NCI-H128 (cell line): ENCODE results near the gene NBEA.
A peak's percentile ranks its signal among the peaks of the same experiment; 100 is the strongest.
"Not testable (repeated sequence)": the region's sequence is repeated elsewhere in the genome, so short reads cannot be mapped to it uniquely, and the experiment has no call there.

Experiments
- DNase-seq: peaks from one replicate; lab custom pipeline; 2025; ENCODE audit not compliant: unreplicated experiment; lab: John Stamatoyannopoulos, UW

The NBEA gene

DNA sequence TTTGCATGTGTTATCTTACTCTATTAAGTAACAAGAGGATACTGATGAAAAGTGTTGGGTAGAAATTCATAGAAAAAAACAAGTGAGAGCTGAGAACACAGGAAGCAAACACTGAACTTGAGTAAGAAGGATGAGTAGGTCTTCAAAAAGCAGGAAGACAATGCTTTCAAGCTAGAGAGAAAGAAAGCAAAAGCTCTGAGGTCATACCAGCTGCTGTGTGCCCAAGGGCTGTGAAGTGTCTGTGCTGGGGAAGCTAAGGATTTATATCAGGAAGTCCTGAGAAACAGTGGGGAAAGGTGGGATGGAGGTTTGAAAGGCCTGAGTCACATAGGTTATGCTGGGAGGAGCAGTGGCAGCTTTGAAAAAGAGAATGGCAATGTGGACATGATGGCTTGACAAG lies 679.9 kb downstream of the NBEA start:
- no peak for DNase-seq

DNA sequence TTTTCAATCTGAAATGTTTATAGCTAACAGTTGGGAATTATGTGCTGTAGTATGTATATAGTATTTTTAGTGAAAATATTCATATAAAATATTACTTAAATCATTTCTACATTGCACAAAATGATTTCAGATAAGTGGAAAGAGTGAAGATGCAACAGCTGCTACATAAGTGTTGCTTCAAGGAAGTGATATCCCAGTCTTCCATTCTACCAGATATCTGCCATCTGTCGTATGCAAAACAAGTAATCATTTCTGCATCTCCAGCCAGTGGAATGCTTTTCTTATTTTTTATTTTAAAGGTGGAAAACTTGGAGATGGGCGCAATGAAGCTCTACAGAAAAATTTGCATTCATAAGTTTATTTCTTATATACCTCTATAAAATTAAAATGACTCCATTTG lies 687.0 kb downstream of the NBEA start:
- DNase-seq: no peak

DNA sequence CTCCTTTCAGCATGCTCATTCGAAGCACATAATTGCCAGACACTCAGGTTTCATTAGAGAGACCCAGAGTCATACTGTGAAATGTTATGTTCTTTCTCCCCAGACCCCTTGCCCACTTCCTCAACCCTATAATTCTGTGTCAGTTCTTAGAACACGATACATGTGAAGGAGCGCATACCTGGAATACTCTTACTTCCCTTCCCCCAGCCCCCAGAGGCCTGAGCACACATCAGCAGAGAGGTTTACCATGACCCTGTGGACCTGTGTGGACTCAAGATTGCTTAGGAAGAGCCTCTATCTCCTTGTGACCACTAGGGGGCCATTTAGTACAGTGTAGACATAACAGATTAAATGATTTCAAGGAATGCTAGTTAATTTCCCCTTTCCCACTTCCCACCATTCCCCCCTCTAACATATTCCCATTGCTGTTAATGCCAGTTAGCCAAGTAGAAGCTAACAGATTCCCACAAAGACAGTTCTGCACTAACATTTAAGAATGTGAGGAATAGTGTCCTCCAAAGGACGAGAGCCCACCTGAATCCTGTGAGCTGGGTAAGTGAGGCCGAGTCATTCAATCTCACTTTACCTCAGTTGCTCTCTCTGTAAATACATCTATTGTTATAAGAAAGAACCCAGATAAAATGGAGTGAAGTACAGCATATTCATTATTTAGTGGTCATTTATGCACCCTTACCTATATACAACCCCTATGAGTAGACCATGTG lies 688.6 kb downstream of the NBEA start:
- DNase-seq: no peak

- DNase-seq: no peak
Measured at GRCh38 chr13:35631666-35632065, 689.6 kb downstream of the NBEA start.

- DNase-seq: no peak
Measured at GRCh38 chr13:35643625-35644024, 701.6 kb downstream of the NBEA start.

DNA sequence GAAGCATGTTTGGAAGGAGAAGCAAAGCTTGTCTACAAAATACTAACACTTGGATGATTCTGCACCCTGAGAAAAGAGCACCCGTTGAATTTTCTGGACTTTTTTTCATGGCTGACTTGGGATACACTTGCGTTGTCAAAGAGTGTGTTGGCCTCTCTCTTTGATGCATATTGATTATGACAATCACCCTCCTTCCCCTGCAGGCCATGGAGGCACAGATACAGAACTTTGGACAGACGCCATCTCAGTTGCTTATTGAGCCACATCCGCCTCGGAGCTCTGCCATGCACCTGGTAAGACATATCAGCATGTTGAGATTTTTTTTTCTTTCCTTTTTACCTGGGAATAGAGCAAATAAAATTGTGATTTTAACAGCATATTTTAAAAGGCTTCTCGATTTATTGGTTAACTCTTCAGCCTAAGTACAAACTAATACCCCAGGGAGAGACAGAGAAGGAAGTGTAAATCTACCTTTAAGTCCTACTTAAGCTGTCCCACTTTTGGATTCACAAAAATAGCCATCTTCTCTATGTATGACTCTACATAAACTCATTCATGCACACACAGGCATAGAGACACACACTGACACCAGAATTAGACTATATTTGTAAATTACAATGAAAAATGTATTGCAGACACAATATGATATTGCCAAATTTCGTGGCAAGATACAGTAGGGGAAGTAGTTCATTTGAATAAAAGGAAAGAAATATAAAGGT lies 704.1 kb downstream of the NBEA start:
- DNase-seq: no peak

- DNase-seq: no peak
Measured at GRCh38 chr13:35648201-35648600, 706.1 kb downstream of the NBEA start.

- DNase-seq: no peak
Measured at GRCh38 chr13:35649162-35649561, 707.1 kb downstream of the NBEA start.

DNA sequence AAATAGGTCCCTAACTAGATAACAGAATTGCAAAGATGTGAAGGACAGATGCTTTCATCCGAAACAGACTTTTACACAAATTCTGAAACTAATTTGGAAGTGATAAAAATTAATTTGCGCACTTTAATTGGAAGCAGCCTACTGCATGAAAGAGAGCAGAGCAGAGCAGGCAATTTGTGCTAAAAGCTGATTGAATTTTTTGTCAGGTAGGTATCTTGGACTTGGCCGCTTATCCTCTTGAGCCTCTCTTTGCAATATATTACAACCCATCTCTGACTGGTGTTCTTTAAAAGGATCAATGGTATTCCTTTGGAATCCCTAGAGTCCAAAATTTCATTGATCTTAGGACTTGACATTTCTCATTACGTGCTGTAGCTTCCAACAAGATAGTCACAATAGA lies 717.7 kb downstream of the NBEA start:
- DNase-seq: no peak

GRCh38 chr13:35664747-35665146 lies 722.7 kb downstream of the NBEA start:
- DNase-seq: no peak

GRCh38 chr13:35669321-35669720 lies 727.3 kb downstream of the NBEA start:
- DNase-seq: no peak

- DNase-seq: no peak
Measured at GRCh38 chr13:35672611-35673010, 730.5 kb downstream of the NBEA start.

- peak; percentile 11 for DNase-seq
Measured at GRCh38 chr13:35675651-35676050, 733.6 kb downstream of the NBEA start.

- DNase-seq: not testable (repeated sequence)
Measured at GRCh38 chr13:35677863-35678262, 735.8 kb downstream of the NBEA start.

DNA sequence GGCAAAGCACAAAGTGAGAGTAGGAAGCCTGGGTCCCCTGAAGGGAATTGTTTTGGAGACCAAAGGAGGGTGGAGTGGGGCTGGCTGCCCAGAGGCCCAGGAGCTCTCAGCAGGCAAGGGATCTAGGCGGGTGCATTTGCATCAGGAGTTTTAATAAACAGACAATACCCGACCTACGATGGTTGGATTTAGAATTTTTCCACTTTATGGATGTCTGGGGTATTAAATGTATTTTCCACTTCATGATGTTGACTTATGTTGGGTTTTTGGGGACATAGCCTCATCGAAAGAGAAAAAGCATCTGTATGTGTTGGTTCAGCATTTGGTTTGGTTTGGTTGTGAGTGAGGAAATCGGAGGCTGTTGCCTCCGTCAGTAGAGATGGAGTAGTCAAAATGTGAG lies 739.6 kb downstream of the NBEA start:
- no peak for DNase-seq

DNA sequence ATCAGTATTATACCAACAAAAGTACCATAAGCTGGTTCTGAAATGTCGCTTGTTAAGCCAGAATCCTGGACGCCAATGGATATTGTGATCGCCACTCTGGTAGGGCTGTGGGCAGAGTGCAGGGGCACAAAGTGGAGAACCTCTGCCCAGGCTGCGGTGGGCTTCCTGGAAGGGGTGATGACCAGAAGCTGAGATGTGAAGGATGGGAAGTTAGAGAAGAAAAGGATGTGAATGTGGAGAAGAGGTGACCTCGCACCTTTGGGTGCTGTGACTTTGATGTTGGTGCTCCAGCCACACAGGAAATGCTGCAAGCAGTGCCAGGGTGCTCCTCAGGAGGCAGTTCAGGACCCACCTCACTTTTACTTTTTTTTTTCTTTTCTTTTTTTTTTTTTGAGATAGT lies 742.4 kb downstream of the NBEA start:
- DNase-seq: no peak

- DNase-seq: no peak
Measured at GRCh38 chr13:35687336-35687735, 745.3 kb downstream of the NBEA start.

GRCh38 chr13:35690581-35691207 lies 748.6 kb downstream of the NBEA start:
- DNase-seq: no peak

GRCh38 chr13:35693134-35693784 lies 751.2 kb downstream of the NBEA start:
- DNase-seq: no peak

- DNase-seq: no peak
Measured at GRCh38 chr13:35694031-35694430, 752.0 kb downstream of the NBEA start.

- no peak for DNase-seq
Measured at GRCh38 chr13:35694549-35695447, 752.7 kb downstream of the NBEA start.
